Glutamatergic neuron (in vitro differentiated cells): Measurements from ENCODE around the gene LRRC10. TPM values are rescaled to one million over a fixed set of nuclear protein-coding genes. Genes with fewer than 3 reads are reported as not detected.
A peak's percentile ranks its signal among the peaks of the same experiment; 100 is the strongest.

ENCODE experiments used
- DNase-seq: peaks from one replicate; pipeline ENCODE4 v3.0.0; 2022
- H3K27ac Mint-ChIP-seq: one replicate; pipeline ENCODE4 v1.8.0; 2020; ENCODE audit warnings: mild to moderate bottlenecking, mixed read lengths, inconsistent platforms; ENCODE audit not compliant: unreplicated experiment
- H3K27me3 Mint-ChIP-seq: one replicate; pipeline ENCODE4 v1.8.0; 2020; ENCODE audit warnings: mild to moderate bottlenecking, moderate library complexity, mixed read lengths, inconsistent platforms; ENCODE audit not compliant: unreplicated experiment
- H3K36me3 Mint-ChIP-seq: one replicate; pipeline ENCODE4 v1.8.0; 2020; ENCODE audit warnings: mild to moderate bottlenecking, mixed read lengths, inconsistent platforms; ENCODE audit not compliant: unreplicated experiment
- H3K4me1 Mint-ChIP-seq: one replicate; pipeline ENCODE4 v1.8.0; 2020; ENCODE audit warnings: mild to moderate bottlenecking, low read depth, mixed read lengths, inconsistent platforms; ENCODE audit not compliant: unreplicated experiment
- H3K4me3 Mint-ChIP-seq: one replicate; pipeline ENCODE4 v1.8.0; 2020; ENCODE audit warnings: mild to moderate bottlenecking, mixed read lengths, inconsistent platforms; ENCODE audit not compliant: unreplicated experiment
- H3K9me3 Mint-ChIP-seq: one replicate; pipeline ENCODE4 v1.8.0; 2020; ENCODE audit warnings: mild to moderate bottlenecking, moderate library complexity, mixed read lengths, inconsistent platforms; ENCODE audit not compliant: unreplicated experiment
- CTCF ChIP-seq: fragments of 200-600 bp; sonication (generic); IDR thresholded peaks from one replicate; pipeline ENCODE4 v1.5.0; 2021; ENCODE audit not compliant: partially characterized antibody, unreplicated experiment
- total RNA-seq: library from RNA; stranded (reverse); fragmentation: NEBNext Ultra II Directional; extraction: Animal tissue kit (Norgen Biotek cat#: 25700); gene quantifications from one replicate; pipeline ENCODE4 v1.2.1, GENCODE V29; 2021; ENCODE audit not compliant: unreplicated experiment

Gene LRRC10
- total RNA-seq, 1 donor from 2014 or later = not detected

GRCh38 chr12:69578283-69578682 lies 32.4 kb downstream of the LRRC10 start:
- TF ChIP-seq CTCF = no peak
- no peak for DNase-seq
- no peak overlapping the region for H3K27ac Mint-ChIP-seq
- peaks cover 2% of the 10 kb centered on the region for H3K9me3 Mint-ChIP-seq
- no peak overlapping the region for H3K4me3 Mint-ChIP-seq
- no peaks in the 10 kb centered on the region for H3K4me1 Mint-ChIP-seq
- H3K36me3 Mint-ChIP-seq = no peaks in the 10 kb centered on the region
- peaks cover 2% of the 10 kb centered on the region for H3K27me3 Mint-ChIP-seq

GRCh38 chr12:69575346-69575745 lies 35.4 kb downstream of the LRRC10 start:
- Mint-ChIP-seq H3K4me3 (no peak overlapping the region), H3K27me3 (peaks cover 2% of the 10 kb centered on the region), H3K36me3 (no peaks in the 10 kb centered on the region), H3K4me1 (no peaks in the 10 kb centered on the region), H3K9me3 (peaks cover 2% of the 10 kb centered on the region), H3K27ac (no peak overlapping the region)
- TF ChIP-seq CTCF = no peak
- DNase-seq = no peak

GRCh38 chr12:69570545-69571399 lies 39.9 kb downstream of the LRRC10 start:
- peak; percentile 31 for DNase-seq
- H3K4me3 Mint-ChIP-seq = no peak overlapping the region

GRCh38 chr12:69570000-69570516 lies 40.6 kb downstream of the LRRC10 start:
- DNase-seq = no peak
- H3K9me3 Mint-ChIP-seq = peaks cover 2% of the 10 kb centered on the region
- H3K4me1 Mint-ChIP-seq = no peaks in the 10 kb centered on the region
- H3K27ac Mint-ChIP-seq = no peak overlapping the region
- no peak overlapping the region for H3K4me3 Mint-ChIP-seq
- no peaks in the 10 kb centered on the region for H3K27me3 Mint-ChIP-seq
- TF ChIP-seq CTCF = no peak
- no peaks in the 10 kb centered on the region for H3K36me3 Mint-ChIP-seq

More at GRCh38 chr12:69570545-69571399, 39.9 kb downstream of the LRRC10 start:
- no peaks in the 10 kb centered on the region for H3K27me3 Mint-ChIP-seq
- H3K9me3 Mint-ChIP-seq = peaks cover 2% of the 10 kb centered on the region
- H3K27ac Mint-ChIP-seq = no peak overlapping the region
- H3K4me1 Mint-ChIP-seq = no peaks in the 10 kb centered on the region
- peak; percentile 84 for TF ChIP-seq CTCF
- H3K36me3 Mint-ChIP-seq = no peaks in the 10 kb centered on the region

GRCh38 chr12:69569236-69569635 lies 41.5 kb downstream of the LRRC10 start:
- H3K27ac Mint-ChIP-seq = no peak overlapping the region
- H3K9me3 Mint-ChIP-seq = peaks cover under 1% of the 10 kb centered on the region
- TF ChIP-seq CTCF = no peak
- H3K4me1 Mint-ChIP-seq = no peaks in the 10 kb centered on the region
- no peak overlapping the region for H3K4me3 Mint-ChIP-seq
- no peaks in the 10 kb centered on the region for H3K36me3 Mint-ChIP-seq
- no peak for DNase-seq
- no peaks in the 10 kb centered on the region for H3K27me3 Mint-ChIP-seq
